DMS79 (cell line): ENCODE results near the gene INTS6.
"Not testable (repeated sequence)": the region's sequence is repeated elsewhere in the genome, so short reads cannot be mapped to it uniquely, and the experiment has no call there.

ENCODE experiments used
- DNase-seq: peaks from one replicate; lab custom pipeline; 2025; lab: John Stamatoyannopoulos, UW

The INTS6 gene

GRCh38 chr13:51415339-51415738 lies 37.5 kb downstream of the INTS6 start:
- not testable (repeated sequence) for DNase-seq

GRCh38 chr13:51412431-51412830 lies 40.4 kb downstream of the INTS6 start:
- peak; percentile 8 for DNase-seq

- DNase-seq = no peak
Observed at GRCh38 chr13:51405176-51405575, 47.7 kb downstream of the INTS6 start.

- no peak for DNase-seq
Observed at GRCh38 chr13:51397262-51397941, 55.4 kb downstream of the INTS6 start.

GRCh38 chr13:51396352-51396751 lies 56.5 kb downstream of the INTS6 start:
- no peak for DNase-seq

GRCh38 chr13:51394724-51395123 lies 58.1 kb downstream of the INTS6 start:
- DNase-seq = no peak

GRCh38 chr13:51385114-51385513 lies 67.7 kb downstream of the INTS6 start:
- no peak for DNase-seq

- DNase-seq = no peak
Observed at GRCh38 chr13:51380269-51380668, 72.6 kb downstream of the INTS6 start.

GRCh38 chr13:51373451-51373850 lies 79.4 kb downstream of the INTS6 start:
- DNase-seq = no peak

- DNase-seq = no peak
Observed at GRCh38 chr13:51371768-51372399, 81.0 kb downstream of the INTS6 start.

GRCh38 chr13:51370811-51371210 lies 82.0 kb downstream of the INTS6 start:
- DNase-seq = no peak

GRCh38 chr13:51370116-51370515 lies 82.7 kb downstream of the INTS6 start:
- DNase-seq = no peak

GRCh38 chr13:51364404-51365008 lies 88.3 kb downstream of the INTS6 start:
- no peak for DNase-seq

GRCh38 chr13:51363625-51364024 lies 89.2 kb downstream of the INTS6 start:
- no peak for DNase-seq

- DNase-seq = no peak
Observed at GRCh38 chr13:51361106-51361505, 91.7 kb downstream of the INTS6 start.

- no peak for DNase-seq
Observed at GRCh38 chr13:51360489-51360888, 92.3 kb downstream of the INTS6 start.

- no peak for DNase-seq
Observed at GRCh38 chr13:51359352-51359751, 93.5 kb downstream of the INTS6 start.

- DNase-seq = no peak
Observed at GRCh38 chr13:51357928-51358595, 94.8 kb downstream of the INTS6 start.

- no peak for DNase-seq
Observed at GRCh38 chr13:51355217-51355616, 97.6 kb downstream of the INTS6 start.

- no peak for DNase-seq
Observed at GRCh38 chr13:51349016-51349415, 103.8 kb downstream of the INTS6 start.

- no peak for DNase-seq
Observed at GRCh38 chr13:51348069-51348967, 104.5 kb downstream of the INTS6 start.

GRCh38 chr13:51347099-51347498 lies 105.7 kb downstream of the INTS6 start:
- no peak for DNase-seq
